ENCODE data around the gene SEPTIN1.

DNA sequence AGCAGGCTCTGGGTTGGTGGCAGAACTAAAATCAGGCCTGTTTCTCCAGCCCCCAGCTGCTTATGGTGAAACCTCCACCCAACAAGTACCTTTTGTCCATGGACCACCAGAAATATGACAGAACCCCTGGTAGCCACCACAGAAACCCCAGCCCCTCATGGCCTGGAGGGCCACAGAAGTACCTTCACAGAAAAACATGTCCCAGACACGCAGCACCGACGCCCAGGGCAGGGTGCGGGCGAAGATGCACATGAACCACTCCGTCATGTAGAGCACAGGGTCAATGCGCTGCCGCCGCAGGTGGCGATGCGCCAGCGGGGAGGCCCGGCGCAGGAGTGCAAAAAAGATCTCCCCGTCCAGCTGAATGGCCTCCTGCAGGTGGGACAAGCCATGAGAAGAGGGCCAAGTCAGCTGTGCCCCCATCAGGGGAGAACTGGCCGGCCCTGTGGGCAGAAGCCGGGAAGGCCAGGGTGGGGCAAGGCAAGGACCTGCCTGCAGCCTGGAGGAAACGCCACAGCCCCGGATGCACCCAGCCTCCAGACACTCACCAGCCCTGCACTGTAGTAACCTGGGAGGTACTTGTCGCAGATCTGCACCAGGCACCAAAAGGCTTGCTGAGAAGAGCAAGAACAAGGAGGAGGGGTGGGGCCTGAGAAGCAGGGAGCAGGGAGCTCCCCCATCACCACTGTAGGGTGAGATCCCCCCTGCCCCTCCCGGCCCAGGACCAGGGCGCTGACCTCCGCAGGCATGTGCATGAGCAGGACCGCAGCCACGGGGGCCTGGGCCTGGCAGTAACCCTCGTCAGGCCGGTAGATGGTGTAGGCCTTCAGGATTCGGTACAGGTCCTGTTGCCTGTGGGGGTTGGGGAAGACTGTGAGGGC is 23.1 kb downstream of the SEPTIN1 start:
- TF ChIP-seq, protein P1, sequence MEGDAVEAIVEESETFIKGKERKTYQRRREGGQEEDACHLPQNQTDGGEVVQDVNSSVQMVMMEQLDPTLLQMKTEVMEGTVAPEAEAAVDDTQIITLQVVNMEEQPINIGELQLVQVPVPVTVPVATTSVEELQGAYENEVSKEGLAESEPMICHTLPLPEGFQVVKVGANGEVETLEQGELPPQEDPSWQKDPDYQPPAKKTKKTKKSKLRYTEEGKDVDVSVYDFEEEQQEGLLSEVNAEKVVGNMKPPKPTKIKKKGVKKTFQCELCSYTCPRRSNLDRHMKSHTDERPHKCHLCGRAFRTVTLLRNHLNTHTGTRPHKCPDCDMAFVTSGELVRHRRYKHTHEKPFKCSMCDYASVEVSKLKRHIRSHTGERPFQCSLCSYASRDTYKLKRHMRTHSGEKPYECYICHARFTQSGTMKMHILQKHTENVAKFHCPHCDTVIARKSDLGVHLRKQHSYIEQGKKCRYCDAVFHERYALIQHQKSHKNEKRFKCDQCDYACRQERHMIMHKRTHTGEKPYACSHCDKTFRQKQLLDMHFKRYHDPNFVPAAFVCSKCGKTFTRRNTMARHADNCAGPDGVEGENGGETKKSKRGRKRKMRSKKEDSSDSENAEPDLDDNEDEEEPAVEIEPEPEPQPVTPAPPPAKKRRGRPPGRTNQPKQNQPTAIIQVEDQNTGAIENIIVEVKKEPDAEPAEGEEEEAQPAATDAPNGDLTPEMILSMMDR (tag by site-specific recombination; IDR thresholded peaks at IDR 0.05) = no peak
- TF ChIP-seq RBAK (tag by site-specific recombination; IDR thresholded peaks at IDR 0.05) (no peak), MZF1 (tag by site-specific recombination; IDR thresholded peaks at IDR 0.05; ENCODE audit: borderline replicate concordance) (no peak), ZNF202 (tag by site-specific recombination; IDR thresholded peaks at IDR 0.05; ENCODE audit: borderline replicate concordance) (no peak), ZNF792 (tag by site-specific recombination; IDR thresholded peaks at IDR 0.05) (no peak), ZNF302 (tag by site-specific recombination; IDR thresholded peaks at IDR 0.05; ENCODE audit: low read depth) (no peak), TCF7L2 (IDR thresholded peaks at IDR 0.05; ENCODE audit: borderline replicate concordance, low read depth, low read length) (no peak)
- TF ChIP-seq, protein P2, sequence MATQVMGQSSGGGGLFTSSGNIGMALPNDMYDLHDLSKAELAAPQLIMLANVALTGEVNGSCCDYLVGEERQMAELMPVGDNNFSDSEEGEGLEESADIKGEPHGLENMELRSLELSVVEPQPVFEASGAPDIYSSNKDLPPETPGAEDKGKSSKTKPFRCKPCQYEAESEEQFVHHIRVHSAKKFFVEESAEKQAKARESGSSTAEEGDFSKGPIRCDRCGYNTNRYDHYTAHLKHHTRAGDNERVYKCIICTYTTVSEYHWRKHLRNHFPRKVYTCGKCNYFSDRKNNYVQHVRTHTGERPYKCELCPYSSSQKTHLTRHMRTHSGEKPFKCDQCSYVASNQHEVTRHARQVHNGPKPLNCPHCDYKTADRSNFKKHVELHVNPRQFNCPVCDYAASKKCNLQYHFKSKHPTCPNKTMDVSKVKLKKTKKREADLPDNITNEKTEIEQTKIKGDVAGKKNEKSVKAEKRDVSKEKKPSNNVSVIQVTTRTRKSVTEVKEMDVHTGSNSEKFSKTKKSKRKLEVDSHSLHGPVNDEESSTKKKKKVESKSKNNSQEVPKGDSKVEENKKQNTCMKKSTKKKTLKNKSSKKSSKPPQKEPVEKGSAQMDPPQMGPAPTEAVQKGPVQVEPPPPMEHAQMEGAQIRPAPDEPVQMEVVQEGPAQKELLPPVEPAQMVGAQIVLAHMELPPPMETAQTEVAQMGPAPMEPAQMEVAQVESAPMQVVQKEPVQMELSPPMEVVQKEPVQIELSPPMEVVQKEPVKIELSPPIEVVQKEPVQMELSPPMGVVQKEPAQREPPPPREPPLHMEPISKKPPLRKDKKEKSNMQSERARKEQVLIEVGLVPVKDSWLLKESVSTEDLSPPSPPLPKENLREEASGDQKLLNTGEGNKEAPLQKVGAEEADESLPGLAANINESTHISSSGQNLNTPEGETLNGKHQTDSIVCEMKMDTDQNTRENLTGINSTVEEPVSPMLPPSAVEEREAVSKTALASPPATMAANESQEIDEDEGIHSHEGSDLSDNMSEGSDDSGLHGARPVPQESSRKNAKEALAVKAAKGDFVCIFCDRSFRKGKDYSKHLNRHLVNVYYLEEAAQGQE (tag by site-specific recombination; IDR thresholded peaks at IDR 0.05) = no peak
- TF ChIP-seq, protein P3, sequence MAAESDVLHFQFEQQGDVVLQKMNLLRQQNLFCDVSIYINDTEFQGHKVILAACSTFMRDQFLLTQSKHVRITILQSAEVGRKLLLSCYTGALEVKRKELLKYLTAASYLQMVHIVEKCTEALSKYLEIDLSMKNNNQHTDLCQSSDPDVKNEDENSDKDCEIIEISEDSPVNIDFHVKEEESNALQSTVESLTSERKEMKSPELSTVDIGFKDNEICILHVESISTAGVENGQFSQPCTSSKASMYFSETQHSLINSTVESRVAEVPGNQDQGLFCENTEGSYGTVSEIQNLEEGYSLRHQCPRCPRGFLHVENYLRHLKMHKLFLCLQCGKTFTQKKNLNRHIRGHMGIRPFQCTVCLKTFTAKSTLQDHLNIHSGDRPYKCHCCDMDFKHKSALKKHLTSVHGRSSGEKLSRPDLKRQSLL (tag by site-specific recombination; IDR thresholded peaks at IDR 0.05) = no peak
- TF ChIP-seq, protein P4, sequence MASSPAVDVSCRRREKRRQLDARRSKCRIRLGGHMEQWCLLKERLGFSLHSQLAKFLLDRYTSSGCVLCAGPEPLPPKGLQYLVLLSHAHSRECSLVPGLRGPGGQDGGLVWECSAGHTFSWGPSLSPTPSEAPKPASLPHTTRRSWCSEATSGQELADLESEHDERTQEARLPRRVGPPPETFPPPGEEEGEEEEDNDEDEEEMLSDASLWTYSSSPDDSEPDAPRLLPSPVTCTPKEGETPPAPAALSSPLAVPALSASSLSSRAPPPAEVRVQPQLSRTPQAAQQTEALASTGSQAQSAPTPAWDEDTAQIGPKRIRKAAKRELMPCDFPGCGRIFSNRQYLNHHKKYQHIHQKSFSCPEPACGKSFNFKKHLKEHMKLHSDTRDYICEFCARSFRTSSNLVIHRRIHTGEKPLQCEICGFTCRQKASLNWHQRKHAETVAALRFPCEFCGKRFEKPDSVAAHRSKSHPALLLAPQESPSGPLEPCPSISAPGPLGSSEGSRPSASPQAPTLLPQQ (tag by site-specific recombination; IDR thresholded peaks at IDR 0.05) = no peak
- TF ChIP-seq, protein P5, sequence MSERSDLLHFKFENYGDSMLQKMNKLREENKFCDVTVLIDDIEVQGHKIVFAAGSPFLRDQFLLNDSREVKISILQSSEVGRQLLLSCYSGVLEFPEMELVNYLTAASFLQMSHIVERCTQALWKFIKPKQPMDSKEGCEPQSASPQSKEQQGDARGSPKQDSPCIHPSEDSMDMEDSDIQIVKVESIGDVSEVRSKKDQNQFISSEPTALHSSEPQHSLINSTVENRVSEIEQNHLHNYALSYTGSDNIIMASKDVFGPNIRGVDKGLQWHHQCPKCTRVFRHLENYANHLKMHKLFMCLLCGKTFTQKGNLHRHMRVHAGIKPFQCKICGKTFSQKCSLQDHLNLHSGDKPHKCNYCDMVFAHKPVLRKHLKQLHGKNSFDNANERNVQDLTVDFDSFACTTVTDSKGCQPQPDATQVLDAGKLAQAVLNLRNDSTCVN (tag by site-specific recombination; optimal IDR thresholded peaks at IDR 0.05) = no peak

All from HEK293 (cell line).